ENCODE measurements around the gene C1QTNF5. TPM values are rescaled to one million over a fixed set of nuclear protein-coding genes. Genes with fewer than 3 reads are reported as not detected.

Gene C1QTNF5
- total RNA-seq, 1 experiment from 2014 or later = not detected

DNA sequence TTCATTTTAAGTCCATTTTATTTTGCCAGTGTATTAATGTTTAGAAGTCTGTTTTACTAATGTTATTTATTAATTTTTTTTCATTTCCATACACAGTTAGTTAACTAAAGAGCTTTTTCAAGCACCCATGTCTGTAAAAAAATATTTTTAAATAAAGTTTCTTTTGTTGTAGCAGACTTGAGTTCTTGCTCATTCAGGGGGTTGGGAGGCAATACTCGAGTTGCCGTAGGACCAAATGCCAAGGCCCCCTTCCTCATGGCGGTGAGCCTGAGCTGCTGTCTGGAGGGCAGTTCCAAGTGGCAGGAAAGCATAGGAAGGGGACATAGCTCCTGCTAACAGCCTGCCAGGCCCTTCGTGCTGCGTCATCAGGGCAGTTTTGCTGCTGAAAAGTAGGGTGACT, 32.7 kb downstream of the C1QTNF5 start:
- Histone ChIP-seq H4K20me1 (ENCODE audit: insufficient read depth) (no peaks in the 10 kb centered on the region), H3K36me3 (ENCODE audit: low read depth) (peaks cover 9% of the 10 kb centered on the region; the same call in 1 of the 2 replicates), H3K27ac (no peak overlapping the region), H2AFZ (no peak overlapping the region), H3K4me1 (replicated peaks; ENCODE audit: insufficient read depth) (no peaks in the 10 kb centered on the region), H3K27me3 (ENCODE audit: insufficient read depth, low read depth) (no peaks in the 10 kb centered on the region), H3K4me2 (no peak overlapping the region), H3F3A (ENCODE audit: insufficient read depth, low read depth) (peaks cover 17% of the 10 kb centered on the region), H3K9me3 (ENCODE audit: insufficient read depth, low read depth) (no peaks in the 10 kb centered on the region), H3K4me3 (no peak overlapping the region), H3K79me2 (ENCODE audit: low read depth) (no peaks in the 10 kb centered on the region), H3K9me2 (ENCODE audit: insufficient read depth) (no peaks in the 10 kb centered on the region)
- BruUV-seq (replicated peaks) = no TSS peak
- intact Hi-C loops (cut with micrococcal nuclease; ENCODE audit: unreplicated experiment) = no loop called here
- POLR2A ChIA-PET (ENCODE audit: unreplicated experiment) = interaction anchor here (0.7 kb wide), 1 partner anchor 101 kb away, joined by 21 read pairs; no protein-coding TSS in a partner anchor
- TF ChIP-seq, protein P1, sequence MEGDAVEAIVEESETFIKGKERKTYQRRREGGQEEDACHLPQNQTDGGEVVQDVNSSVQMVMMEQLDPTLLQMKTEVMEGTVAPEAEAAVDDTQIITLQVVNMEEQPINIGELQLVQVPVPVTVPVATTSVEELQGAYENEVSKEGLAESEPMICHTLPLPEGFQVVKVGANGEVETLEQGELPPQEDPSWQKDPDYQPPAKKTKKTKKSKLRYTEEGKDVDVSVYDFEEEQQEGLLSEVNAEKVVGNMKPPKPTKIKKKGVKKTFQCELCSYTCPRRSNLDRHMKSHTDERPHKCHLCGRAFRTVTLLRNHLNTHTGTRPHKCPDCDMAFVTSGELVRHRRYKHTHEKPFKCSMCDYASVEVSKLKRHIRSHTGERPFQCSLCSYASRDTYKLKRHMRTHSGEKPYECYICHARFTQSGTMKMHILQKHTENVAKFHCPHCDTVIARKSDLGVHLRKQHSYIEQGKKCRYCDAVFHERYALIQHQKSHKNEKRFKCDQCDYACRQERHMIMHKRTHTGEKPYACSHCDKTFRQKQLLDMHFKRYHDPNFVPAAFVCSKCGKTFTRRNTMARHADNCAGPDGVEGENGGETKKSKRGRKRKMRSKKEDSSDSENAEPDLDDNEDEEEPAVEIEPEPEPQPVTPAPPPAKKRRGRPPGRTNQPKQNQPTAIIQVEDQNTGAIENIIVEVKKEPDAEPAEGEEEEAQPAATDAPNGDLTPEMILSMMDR (conservative IDR thresholded peaks at IDR 0.05) = no peak
- TF ChIP-seq EZH2 (IDR thresholded peaks at IDR 0.05; ENCODE audit: low read depth) = no peak
- CTCF ChIA-PET = interaction anchor here (0.6 to 0.7 kb wide), 2 partner anchors 30 to 102 kb away, joined by 3 to 10 read pairs; partner anchors contain the start of gene CBL
- no peak for DNase-seq

DNA sequence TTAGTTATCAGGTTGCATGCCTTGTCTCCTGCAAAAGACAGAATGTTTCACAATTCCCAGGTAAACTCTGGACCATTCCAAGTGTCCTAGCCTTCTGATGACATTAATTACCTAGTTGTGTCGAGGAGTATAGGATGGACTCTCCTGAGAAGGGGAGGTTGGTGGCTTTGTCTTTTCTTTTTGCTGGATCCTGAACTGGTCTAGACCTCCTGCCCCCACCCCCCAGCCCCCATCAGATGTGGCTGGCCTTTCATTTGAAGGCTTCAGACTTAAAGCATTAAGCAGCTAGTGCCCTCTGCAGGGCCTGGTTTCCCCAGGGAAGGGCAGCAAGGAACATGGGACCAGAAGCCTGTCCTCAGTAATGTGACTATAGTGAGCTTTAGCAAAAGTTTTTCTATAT, 33.5 kb downstream of the C1QTNF5 start:
- CTCF ChIA-PET = interaction anchor here (0.7 kb wide), 1 partner anchor 31 kb away, joined by 3 read pairs; no protein-coding TSS in a partner anchor
- Histone ChIP-seq H3K9me2 (ENCODE audit: insufficient read depth) (no peaks in the 10 kb centered on the region), H3K79me2 (ENCODE audit: low read depth) (no peaks in the 10 kb centered on the region), H3K9me3 (ENCODE audit: insufficient read depth, low read depth) (no peaks in the 10 kb centered on the region), H4K20me1 (ENCODE audit: insufficient read depth) (no peaks in the 10 kb centered on the region), H3K36me3 (ENCODE audit: low read depth) (peaks cover 15% of the 10 kb centered on the region; the same call in 1 of the 2 replicates), H3F3A (ENCODE audit: insufficient read depth, low read depth) (peaks cover 17% of the 10 kb centered on the region), H3K4me1 (replicated peaks; ENCODE audit: insufficient read depth) (no peaks in the 10 kb centered on the region), H3K4me3 (no peak overlapping the region), H3K27ac (no peak overlapping the region), H2AFZ (no peak overlapping the region), H3K27me3 (ENCODE audit: insufficient read depth, low read depth) (no peaks in the 10 kb centered on the region), H3K4me2 (no peak overlapping the region)
- BruUV-seq (replicated peaks) = no TSS peak
- intact Hi-C loops (cut with micrococcal nuclease; ENCODE audit: unreplicated experiment) = no loop called here
- TF ChIP-seq, protein P1 (conservative IDR thresholded peaks at IDR 0.05) = no peak
- no peak for DNase-seq
- POLR2A ChIA-PET (ENCODE audit: unreplicated experiment) = interaction anchor here (0.7 kb wide), 2 partner anchors 100 to 1029 kb away, joined by 6 to 21 read pairs; no protein-coding TSS in a partner anchor

DNA sequence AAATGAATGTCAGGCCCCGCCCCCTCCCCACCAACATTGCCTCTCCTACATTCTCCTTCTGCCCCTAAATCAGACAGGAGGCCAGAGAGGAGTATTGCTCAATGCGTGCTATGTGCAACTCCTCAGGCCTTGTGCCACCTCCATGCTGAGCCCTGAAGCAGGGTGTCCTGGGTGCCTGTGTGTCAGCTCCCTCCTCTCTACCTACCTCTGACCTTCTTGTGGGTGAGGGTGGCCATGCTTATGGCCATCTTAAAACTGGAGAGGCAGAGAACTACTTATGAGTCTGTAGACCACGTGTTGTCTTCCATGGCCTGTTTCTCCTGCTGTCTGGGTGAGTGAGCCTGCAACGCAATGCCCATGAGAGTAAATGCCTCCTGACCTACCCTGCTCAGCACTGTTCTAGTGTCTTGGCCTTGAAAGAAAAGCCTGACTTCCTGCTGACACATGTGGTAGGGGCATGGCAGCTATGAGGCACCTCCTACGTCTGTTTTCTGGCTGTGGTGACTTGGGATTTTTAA, 34.3 kb downstream of the C1QTNF5 start:
- peaks cover 17% of the 10 kb centered on the region for H3F3A ChIP-seq (ENCODE audit: insufficient read depth, low read depth)
- no peaks in the 10 kb centered on the region for H3K4me1 ChIP-seq (replicated peaks; ENCODE audit: insufficient read depth)
- H2AFZ ChIP-seq = no peak overlapping the region
- H3K4me2 ChIP-seq = no peak overlapping the region
- CTCF ChIA-PET = no interaction called here
- intact Hi-C loops (cut with micrococcal nuclease; ENCODE audit: unreplicated experiment) = no loop called here
- POLR2A ChIA-PET (ENCODE audit: unreplicated experiment) = interaction anchor here (0.7 kb wide), 1 partner anchor 1029 kb away, joined by 6 read pairs; no protein-coding TSS in a partner anchor
- H3K27me3 ChIP-seq (ENCODE audit: insufficient read depth, low read depth) = no peaks in the 10 kb centered on the region
- no peaks in the 10 kb centered on the region for H3K9me2 ChIP-seq (ENCODE audit: insufficient read depth)
- H3K36me3 ChIP-seq (ENCODE audit: low read depth) = peaks cover 19% of the 10 kb centered on the region; the same call in 1 of the 2 replicates
- no peaks in the 10 kb centered on the region for H3K9me3 ChIP-seq (ENCODE audit: insufficient read depth, low read depth)
- no peak overlapping the region for H3K4me3 ChIP-seq
- no peaks in the 10 kb centered on the region for H4K20me1 ChIP-seq (ENCODE audit: insufficient read depth)
- no peak for DNase-seq
- no peaks in the 10 kb centered on the region for H3K79me2 ChIP-seq (ENCODE audit: low read depth)
- BruUV-seq (replicated peaks) = no TSS peak
- TF ChIP-seq EZH2 (IDR thresholded peaks at IDR 0.05; ENCODE audit: low read depth) = no peak
- TF ChIP-seq, protein P1 (conservative IDR thresholded peaks at IDR 0.05) = no peak
- no peak overlapping the region for H3K27ac ChIP-seq
